Liver (tissue), 9 donors: ENCODE data around the gene JUNB. TPM values are rescaled to one million over a fixed set of nuclear protein-coding genes. Genes with fewer than 3 reads are reported as not detected.

Experiments used
- DNase-seq: peaks from one replicate; pipeline ENCODE4 v3.0.0-alpha.2; 2017; ENCODE audit warnings: low spot score
- H3K27ac ChIP-seq, 2 donors: one replicate each; pipeline ENCODE4 v1.7.0; 2013; ENCODE audit warnings: inconsistent platforms in 2 of 2, low read length in 2 of 2, control low read depth in 1 of 2, low read depth in 1 of 2, mild to moderate bottlenecking in 1 of 2
- H3K27me3 ChIP-seq, 4 donors: one replicate each; pipeline versions ENCODE4 v1.6.1 to v1.7.0; 2013; ENCODE audit warnings: low read length in 3 of 4, inconsistent platforms in 1 of 4, mild to moderate bottlenecking in 1 of 4, moderate library complexity in 1 of 4; ENCODE audit not compliant: control insufficient read depth in 4 of 4, insufficient read depth in 4 of 4
- H3K36me3 ChIP-seq, 4 donors: one replicate each; pipeline versions ENCODE4 v1.6.1 to v1.7.0; 2013; ENCODE audit warnings: low read length in 3 of 4, mild to moderate bottlenecking in 3 of 4, low read depth in 1 of 4, moderate library complexity in 1 of 4; ENCODE audit not compliant: control insufficient read depth in 4 of 4, insufficient read depth in 3 of 4
- H3K4me1 ChIP-seq, 4 donors: one replicate each; pipeline versions ENCODE4 v1.6.1 to v1.7.0; 2013; ENCODE audit warnings: low read length in 3 of 4, mild to moderate bottlenecking in 3 of 4, moderate library complexity in 1 of 4; ENCODE audit not compliant: control insufficient read depth in 4 of 4, insufficient read depth in 4 of 4
- H3K4me3 ChIP-seq, 3 donors: one replicate each; pipeline versions ENCODE4 v1.6.1 to v1.7.0; 2013; ENCODE audit warnings: low read length in 3 of 3, control low read depth in 1 of 3, low read depth in 1 of 3, mild to moderate bottlenecking in 1 of 3
- H3K9ac ChIP-seq, 2 donors: one replicate each; pipeline ENCODE4 v1.7.0; 2013; ENCODE audit warnings: low read length in 2 of 2, mild to moderate bottlenecking in 2 of 2, moderate library complexity in 2 of 2, control low read depth in 1 of 2, low read depth in 1 of 2
- H3K9me3 ChIP-seq, 4 donors: one replicate each; pipeline versions ENCODE4 v1.6.1 to v1.7.0; 2013; ENCODE audit warnings: low read length in 3 of 4; ENCODE audit not compliant: control insufficient read depth in 4 of 4
- ATF3 ChIP-seq: IDR thresholded peaks from 2 replicates; pipeline ENCODE4 v1.6.1; 2016; ENCODE audit warnings: antibody characterized with exemption
- EGR1 ChIP-seq, 2 donors: IDR thresholded peaks; 2 replicates each; pipeline ENCODE4 v1.6.1; 2016 to 2018; ENCODE audit warnings: antibody characterized with exemption in 2 of 2, low read depth in 2 of 2
- FOXA1 ChIP-seq: IDR thresholded peaks from 2 replicates; pipeline ENCODE4 v1.6.1; 2016; ENCODE audit warnings: antibody characterized with exemption
- FOXA2 ChIP-seq: IDR thresholded peaks from 2 replicates; pipeline ENCODE4 v1.6.1; 2016; ENCODE audit warnings: antibody characterized with exemption
- GABPA ChIP-seq, 2 donors: IDR thresholded peaks in 1 of 2; conservative IDR thresholded peaks in 1 of 2; 2 replicates each; pipeline ENCODE4 v1.6.1; 2016; ENCODE audit warnings: antibody characterized with exemption in 2 of 2, mild to moderate bottlenecking in 1 of 2, moderate library complexity in 1 of 2
- HNF4A ChIP-seq, 2 donors: conservative IDR thresholded peaks; 2 replicates each; pipeline ENCODE4 v1.6.1; 2016; ENCODE audit warnings: antibody characterized with exemption in 2 of 2, mild to moderate bottlenecking in 2 of 2
- HNF4G ChIP-seq: IDR thresholded peaks from 2 replicates; pipeline ENCODE4 v1.6.1; 2016; ENCODE audit warnings: antibody characterized with exemption
- JUND ChIP-seq, 2 donors: IDR thresholded peaks; 2 replicates each; pipeline ENCODE4 v1.6.1; 2016; ENCODE audit warnings: antibody characterized with exemption in 2 of 2
- MAX ChIP-seq: IDR thresholded peaks from 2 replicates; pipeline ENCODE4 v1.6.1; 2016; ENCODE audit warnings: antibody characterized with exemption
- NR2F2 ChIP-seq: IDR thresholded peaks from 2 replicates; pipeline ENCODE4 v1.6.1; 2016; ENCODE audit warnings: antibody characterized with exemption
- RAD21 ChIP-seq, 2 donors: IDR thresholded peaks; 2 replicates each; pipeline ENCODE4 v1.6.1; 2016; ENCODE audit warnings: antibody characterized with exemption in 2 of 2, mild to moderate bottlenecking in 2 of 2
- REST ChIP-seq: IDR thresholded peaks from 2 replicates; pipeline ENCODE4 v1.6.1; 2016; ENCODE audit warnings: antibody characterized with exemption, mild to moderate bottlenecking
- RXRA ChIP-seq, 2 donors: IDR thresholded peaks; 2 replicates each; pipeline ENCODE4 v1.6.1; 2017 to 2018; ENCODE audit warnings: antibody characterized with exemption in 2 of 2, mild to moderate bottlenecking in 1 of 2
- SP1 ChIP-seq: IDR thresholded peaks from 2 replicates; pipeline ENCODE4 v1.6.1; 2018; ENCODE audit warnings: antibody characterized with exemption, mild to moderate bottlenecking
- TAF1 ChIP-seq: conservative IDR thresholded peaks from 2 replicates; pipeline ENCODE4 v1.6.1; 2016; ENCODE audit warnings: antibody characterized with exemption, mild to moderate bottlenecking
- YY1 ChIP-seq: IDR thresholded peaks from 2 replicates; pipeline ENCODE4 v1.6.1; 2016; ENCODE audit warnings: antibody characterized with exemption, mild to moderate bottlenecking
- WGBS: extraction: QIAGEN DNeasy Blood & Tissue Kit; methylation state at CpG from one replicate; pipeline ENCODE4 v1.1.7; 2013; 5-methylcytosine and 5-hydroxymethylcytosine counted together
- polyA plus RNA-seq, 2 donors: library from polyadenylated mRNA; stranded (reverse) in 1 of 2; unstranded in 1 of 2; fragments of 200-250 nt in 1 of 2; fragments of >200 nt in 1 of 2; fragmentation: Nextera tagmentation in 1 of 2; extraction: Ambion mirVana in 1 of 2; gene quantifications; one replicate each; pipeline versions ENCODE4 v1.2.1 to v1.2.3, GENCODE V29; 2013 to 2015
- total RNA-seq, 2 donors: library from RNA; depleted of rRNA; stranded (reverse); fragments of >200 nt; gene quantifications; one replicate each; pipeline ENCODE4 v1.2.3, GENCODE V29; 2014
- TF ChIP-seq, protein P1 (sequence below): fragments of 150-350 bp; IDR thresholded peaks from 2 replicates; pipeline ENCODE4 v1.5.1; 2017; ENCODE audit warnings: improper control_type of control experiment, low read depth, low read length; ENCODE audit not compliant: missing input control
- TF ChIP-seq, protein P2 (sequence below): IDR thresholded peaks from 2 replicates; pipeline ENCODE4 v1.6.1; 2016; ENCODE audit warnings: antibody characterized with exemption
- donor health status: healthy.
- donor health status: healthy.
- donor health status: healthy.
- donor health status: healthy.
- donor health status: healthy.

Gene JUNB
- total and polyA plus RNA-seq, 4 donors, result 32.7 to 79.2 (median 56.6) TPM

- peaks cover 0 to 2% (median under 1%) of the 10 kb centered on the region in 4 donors for H3K27me3 ChIP-seq
- H3K4me1 ChIP-seq, result peaks cover 0 to 8% (median under 1%) of the 10 kb centered on the region in 4 donors
- no peak overlapping the region for H3K27ac ChIP-seq
- no peak overlapping the region for H3K9ac ChIP-seq
- H3K4me3 ChIP-seq, result no peak overlapping the region
- TF ChIP-seq SP1, result no peak
- no peak for TF ChIP-seq FOXA1
- TF ChIP-seq NR2F2, result no peak
- TF ChIP-seq JUND (IDR thresholded peaks at IDR 0.05), result no peak
- no peak for TF ChIP-seq GABPA (IDR thresholded peaks at IDR 0.05 in 1 of 2, conservative IDR thresholded peaks at IDR 0.05 in 1 of 2)
- no peak for TF ChIP-seq ATF3
- TF ChIP-seq YY1, result no peak
- TF ChIP-seq TAF1, result no peak
- TF ChIP-seq, protein P1, sequence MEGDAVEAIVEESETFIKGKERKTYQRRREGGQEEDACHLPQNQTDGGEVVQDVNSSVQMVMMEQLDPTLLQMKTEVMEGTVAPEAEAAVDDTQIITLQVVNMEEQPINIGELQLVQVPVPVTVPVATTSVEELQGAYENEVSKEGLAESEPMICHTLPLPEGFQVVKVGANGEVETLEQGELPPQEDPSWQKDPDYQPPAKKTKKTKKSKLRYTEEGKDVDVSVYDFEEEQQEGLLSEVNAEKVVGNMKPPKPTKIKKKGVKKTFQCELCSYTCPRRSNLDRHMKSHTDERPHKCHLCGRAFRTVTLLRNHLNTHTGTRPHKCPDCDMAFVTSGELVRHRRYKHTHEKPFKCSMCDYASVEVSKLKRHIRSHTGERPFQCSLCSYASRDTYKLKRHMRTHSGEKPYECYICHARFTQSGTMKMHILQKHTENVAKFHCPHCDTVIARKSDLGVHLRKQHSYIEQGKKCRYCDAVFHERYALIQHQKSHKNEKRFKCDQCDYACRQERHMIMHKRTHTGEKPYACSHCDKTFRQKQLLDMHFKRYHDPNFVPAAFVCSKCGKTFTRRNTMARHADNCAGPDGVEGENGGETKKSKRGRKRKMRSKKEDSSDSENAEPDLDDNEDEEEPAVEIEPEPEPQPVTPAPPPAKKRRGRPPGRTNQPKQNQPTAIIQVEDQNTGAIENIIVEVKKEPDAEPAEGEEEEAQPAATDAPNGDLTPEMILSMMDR, result no peak
- TF ChIP-seq MAX, result no peak
- TF ChIP-seq FOXA2, result no peak
- no peak for TF ChIP-seq HNF4G
- TF ChIP-seq, protein P2, sequence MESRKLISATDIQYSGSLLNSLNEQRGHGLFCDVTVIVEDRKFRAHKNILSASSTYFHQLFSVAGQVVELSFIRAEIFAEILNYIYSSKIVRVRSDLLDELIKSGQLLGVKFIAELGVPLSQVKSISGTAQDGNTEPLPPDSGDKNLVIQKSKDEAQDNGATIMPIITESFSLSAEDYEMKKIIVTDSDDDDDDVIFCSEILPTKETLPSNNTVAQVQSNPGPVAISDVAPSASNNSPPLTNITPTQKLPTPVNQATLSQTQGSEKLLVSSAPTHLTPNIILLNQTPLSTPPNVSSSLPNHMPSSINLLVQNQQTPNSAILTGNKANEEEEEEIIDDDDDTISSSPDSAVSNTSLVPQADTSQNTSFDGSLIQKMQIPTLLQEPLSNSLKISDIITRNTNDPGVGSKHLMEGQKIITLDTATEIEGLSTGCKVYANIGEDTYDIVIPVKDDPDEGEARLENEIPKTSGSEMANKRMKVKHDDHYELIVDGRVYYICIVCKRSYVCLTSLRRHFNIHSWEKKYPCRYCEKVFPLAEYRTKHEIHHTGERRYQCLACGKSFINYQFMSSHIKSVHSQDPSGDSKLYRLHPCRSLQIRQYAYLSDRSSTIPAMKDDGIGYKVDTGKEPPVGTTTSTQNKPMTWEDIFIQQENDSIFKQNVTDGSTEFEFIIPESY, result no peak
- no peak for TF ChIP-seq HNF4A (conservative IDR thresholded peaks at IDR 0.05)
- no peak for TF ChIP-seq RXRA (IDR thresholded peaks at IDR 0.05)
- TF ChIP-seq EGR1 (IDR thresholded peaks at IDR 0.05; ENCODE audit: low read depth in 2 of 2), result no peak
- no peak for TF ChIP-seq RAD21 (IDR thresholded peaks at IDR 0.05)
- TF ChIP-seq REST, result no peak
- WGBS, result 12% methylated on average over 46 of the region's 46 CpGs
- H3K9me3 ChIP-seq, result no peaks in the 10 kb centered on the region
- peak; percentile 55 for DNase-seq
- H3K36me3 ChIP-seq, result no peaks in the 10 kb centered on the region
Measured at GRCh38 chr19:12825254-12826131, 34.2 kb downstream of the JUNB start.
